NCI-H1105 treated with DMSO at 0.1 percent for 48 hours (cell line): ENCODE results near the gene LRRFIP1.
"Not testable (repeated sequence)": the region's sequence is repeated elsewhere in the genome, so short reads cannot be mapped to it uniquely, and the experiment has no call there.

Experiments used
- DNase-seq: peaks from one replicate; lab custom pipeline; 2025; lab: John Stamatoyannopoulos, UW

LRRFIP1 gene, protein sequence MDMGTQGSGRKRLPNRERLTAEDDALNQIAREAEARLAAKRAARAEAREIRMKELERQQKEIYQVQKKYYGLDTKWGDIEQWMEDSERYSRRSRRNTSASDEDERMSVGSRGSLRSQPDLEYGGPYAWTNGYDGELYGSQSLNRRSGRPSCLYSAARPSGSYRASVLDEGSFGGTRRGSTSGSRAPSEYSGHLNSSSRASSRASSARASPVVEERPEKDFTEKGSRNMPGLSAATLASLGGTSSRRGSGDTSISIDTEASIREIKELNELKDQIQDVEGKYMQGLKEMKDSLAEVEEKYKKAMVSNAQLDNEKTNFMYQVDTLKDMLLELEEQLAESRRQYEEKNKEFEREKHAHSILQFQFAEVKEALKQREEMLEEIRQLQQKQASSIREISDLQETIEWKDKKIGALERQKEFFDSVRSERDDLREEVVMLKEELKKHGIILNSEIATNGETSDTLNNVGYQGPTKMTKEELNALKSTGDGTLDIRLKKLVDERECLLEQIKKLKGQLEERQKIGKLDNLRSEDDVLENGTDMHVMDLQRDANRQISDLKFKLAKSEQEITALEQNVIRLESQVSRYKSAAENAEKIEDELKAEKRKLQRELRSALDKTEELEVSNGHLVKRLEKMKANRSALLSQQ

DNA sequence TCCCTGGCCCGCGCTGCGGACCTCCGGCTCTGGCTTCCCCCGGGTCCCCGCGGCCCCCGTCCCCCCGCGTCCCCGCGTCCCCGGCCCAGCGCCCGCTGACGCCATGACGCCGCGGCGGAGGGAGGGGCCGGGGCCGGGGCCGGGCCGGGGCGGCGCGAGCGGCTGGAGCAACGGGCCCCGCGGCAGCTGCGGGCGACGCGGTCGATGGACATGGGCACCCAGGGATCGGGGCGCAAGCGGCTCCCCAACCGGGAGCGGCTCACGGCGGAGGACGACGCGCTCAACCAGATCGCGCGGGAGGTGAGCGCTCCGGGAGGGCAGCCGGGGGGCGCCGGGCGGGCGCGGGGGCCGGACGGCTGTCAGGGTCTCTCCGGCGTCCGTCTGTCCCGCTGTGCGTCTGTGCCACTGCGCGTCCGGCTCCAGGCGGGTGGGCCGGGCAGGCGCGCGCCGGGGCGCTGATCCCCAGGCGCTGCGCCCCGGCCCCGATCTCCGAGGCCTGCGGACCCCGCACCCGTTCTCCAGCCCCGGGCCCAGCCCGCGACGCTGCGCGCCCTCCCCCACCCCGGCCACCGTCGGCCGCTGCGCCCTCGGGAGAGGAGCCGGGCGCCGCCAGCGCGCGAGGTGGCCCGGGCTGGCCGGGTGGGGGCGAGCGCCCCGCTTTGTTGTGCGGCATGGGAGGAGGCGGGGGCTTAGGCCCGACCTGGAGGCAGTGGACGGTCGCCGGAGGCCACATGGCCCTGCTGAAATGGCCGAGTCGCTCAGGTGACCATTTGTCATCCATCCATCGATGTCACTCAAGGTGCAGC lies at the start of gene LRRFIP1:
Gene LRRFIP1, plus strand, starts transcription at position 147 of the 806 bp plus-strand sequence. Its CDS starts 58 bp downstream, at position 205.
- no peak for DNase-seq

DNA sequence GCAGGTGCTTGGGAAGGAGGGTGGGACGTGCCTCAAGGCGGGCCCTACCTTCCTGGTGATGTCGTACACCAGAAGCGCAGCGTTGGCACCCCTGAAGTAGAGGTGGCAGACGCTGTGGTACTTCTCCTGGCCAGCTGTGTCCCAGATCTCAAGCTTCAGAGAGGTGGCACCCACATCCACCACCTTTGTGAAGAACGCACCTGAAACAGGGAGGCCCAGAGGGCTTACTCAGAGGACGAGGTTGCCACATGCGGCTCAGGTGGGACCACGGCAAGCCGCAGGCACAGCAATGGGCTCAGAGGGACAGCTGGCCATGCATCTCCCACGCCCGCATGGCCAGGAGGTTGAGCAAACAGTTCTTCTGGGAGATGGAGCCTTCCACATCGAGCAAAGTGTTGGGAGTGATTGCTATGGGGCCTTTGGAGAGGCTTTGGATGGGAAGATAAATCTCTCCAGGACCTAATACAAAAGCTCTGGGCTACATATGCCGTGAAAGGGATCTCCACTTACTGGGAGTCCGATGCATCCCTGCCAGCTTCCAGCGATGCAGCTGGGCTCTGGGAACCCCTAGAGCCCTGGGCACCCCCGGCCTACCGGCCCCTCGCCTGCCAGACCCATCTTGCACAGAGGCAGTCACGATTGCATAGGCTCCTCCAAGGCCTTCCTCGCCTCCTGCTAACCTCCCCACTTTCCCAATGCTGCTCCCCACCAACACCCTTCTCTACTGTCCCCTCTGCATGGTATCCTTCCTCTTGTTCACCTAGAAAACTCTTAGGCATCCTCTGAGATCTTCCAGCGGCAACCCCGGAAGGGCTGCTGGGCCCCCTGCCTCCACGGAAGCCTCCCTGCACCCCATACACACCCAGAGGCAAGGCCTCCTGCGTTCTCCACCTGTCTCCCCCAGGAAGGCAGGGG lies 49.2 kb upstream of the LRRFIP1 start:
- DNase-seq = no peak

DNA sequence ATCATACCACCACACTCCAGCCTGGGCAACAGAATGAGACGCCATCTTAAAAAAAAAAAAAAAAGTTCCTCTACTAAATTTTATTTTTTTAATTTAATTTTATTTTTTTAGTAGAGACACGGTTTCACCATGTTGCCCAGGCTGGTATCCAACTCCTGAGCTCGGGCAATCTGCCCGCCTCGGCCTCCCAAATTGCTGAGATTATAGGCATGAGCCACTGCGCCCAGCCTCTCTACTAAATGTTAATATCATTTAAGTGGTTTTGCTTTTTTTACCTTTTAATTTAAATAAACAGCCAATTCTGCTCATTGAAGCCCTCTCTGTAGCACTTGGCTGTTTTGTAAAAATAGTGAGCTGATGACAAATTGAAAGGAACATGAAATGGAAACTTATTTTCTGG lies 46.1 kb upstream of the LRRFIP1 start:
- no peak for DNase-seq

DNA sequence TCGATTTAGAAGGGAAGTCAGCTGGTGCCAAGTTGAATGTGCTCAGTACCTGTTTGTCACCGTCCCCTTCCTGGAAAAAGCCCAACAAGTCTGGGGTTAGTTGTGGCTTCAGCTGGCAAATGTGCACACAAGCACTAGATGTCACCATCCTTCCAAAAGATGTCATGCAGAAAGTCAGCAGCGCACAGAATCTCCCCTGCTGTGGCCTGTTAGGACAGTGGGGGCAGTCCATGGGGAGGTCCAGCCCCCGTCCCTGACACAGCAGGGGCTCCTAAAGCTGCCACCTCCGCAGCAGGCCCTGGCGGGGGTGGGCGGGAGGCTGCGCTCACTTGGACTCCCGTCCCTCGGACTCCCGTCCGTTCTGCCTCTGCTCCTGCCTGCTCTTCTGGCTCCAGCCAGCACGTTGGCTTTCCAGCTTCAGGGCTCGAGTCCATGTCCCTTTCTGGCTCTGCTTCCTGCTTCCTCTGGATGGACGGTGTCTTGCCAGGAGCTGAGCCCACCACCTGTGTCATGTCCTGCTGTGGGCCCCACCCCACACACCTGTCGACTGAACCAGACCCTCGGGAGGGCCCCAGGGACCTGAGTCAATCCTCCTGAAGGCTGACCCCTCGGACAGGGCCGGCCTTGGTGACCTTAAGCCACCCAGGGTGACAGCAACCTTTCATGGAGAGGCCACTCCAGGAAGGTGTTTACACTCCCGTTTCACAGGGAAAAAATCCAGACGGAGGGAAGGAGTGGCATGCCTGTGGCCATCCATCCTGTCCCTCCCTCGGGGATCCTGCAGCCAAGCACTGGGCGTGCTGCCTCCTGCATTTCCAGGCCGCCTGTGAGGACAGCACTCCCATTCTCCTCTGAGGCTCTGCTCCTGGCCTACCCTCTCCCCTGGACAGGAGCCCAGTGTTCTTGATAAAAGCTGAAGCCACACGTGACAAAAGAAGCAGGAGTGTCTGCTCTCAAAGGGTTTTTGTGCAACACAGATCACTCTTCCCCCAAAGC lies 45.3 kb upstream of the LRRFIP1 start:
- DNase-seq = peak; percentile 2

DNA sequence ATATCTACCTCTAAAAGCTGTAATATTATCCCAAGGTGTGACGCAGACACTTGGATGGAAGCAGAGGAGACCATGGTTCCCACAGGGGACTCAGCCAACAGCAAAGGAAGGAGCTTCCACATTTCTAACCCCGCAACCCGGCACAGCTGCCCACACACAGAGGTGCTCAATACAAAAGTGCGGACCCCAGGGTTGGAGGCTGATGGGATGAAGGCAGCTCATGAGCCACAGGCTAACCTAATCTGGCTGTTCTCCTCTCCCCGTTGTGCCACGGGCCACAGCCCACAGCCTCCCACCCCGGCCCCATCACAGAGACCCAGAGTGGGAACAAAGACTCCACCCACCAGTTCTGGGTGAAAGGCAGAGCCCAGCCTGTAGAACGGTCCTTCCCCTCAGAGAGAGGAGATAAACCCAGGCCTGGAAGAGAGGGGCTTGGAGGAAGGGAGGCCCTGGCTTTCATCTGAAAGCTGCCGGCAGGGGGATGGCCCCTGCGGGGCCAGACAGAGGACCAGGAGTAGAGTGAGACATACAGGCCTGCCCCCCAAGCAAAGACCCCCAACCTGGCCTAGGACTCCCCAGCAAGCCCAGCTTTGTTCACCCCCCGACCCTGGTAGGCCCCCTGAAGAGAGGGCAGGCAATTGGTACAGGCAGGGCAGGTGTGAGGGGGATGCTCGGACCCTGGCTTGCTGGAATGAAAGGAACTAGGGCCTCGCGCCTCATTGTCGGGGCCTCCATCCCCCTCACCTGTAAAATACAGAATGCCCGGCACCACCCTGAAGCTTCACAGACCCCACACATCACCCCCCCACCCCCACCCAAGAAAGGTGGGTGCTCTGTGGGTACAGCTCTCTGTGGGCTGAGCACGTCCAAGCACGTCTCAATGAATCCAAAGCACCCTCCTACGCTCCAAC lies 43.7 kb upstream of the LRRFIP1 start:
- DNase-seq = no peak

DNA sequence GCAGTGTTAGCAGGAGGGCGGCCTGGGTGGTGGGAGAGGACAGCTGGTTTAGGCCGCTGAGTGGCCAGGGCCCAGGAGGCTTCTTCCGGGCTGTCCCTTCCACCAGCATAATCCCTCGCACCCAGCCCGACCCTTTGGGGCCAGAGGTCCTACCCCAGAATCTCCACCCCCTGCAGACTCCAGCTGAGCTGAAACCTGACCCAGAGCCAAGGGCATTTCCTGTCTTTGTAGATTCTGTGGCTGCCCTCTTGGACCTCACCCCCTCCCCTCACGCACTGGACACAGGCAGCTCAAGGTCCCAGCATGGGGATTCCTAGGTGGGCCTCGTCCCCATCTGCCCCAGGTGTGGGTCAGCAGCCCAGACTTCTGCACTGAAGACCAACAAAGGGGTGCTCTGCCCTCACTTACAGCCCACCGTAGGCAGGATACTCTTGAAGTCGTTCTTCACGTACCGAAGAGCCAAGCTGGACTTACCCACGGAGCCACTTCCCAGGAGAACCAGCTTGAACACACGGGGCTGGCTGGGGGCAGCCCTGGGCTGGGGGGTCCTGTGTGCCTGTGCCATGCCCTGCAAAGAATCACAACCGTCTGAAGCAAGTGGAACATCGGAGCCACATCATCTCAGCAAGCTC lies 41.7 kb upstream of the LRRFIP1 start:
- no peak for DNase-seq

DNA sequence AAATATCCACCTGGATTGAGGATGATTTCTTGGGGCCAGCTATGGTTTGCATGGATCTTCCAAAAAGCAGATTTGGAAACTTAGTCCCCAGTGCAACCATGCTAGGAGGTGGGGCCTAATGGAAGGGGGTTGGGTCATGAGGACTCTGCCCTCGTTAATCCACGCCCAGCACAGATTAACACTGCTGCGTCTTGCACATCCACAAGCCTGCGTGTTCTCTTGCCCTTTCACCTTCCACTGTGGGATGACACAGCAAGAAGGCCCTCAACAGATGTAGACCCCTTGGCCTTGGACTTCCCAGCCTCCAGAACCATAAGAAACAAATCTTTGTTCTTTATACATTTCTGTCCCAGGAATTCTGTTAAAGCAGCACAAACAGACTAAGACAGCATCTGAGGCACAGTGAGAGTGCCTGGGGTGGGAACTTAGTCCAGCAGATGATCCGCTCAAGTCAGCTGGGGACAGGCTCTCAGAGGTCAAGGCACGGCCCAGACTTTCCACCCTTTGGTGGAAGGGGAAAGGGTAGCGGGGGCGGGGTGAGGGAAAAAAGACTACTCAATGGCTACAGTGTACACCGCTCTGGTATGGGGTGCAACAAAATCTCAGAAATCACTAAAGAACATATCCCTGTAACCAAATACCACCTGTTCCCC lies 39.2 kb upstream of the LRRFIP1 start:
- no peak for DNase-seq

DNA sequence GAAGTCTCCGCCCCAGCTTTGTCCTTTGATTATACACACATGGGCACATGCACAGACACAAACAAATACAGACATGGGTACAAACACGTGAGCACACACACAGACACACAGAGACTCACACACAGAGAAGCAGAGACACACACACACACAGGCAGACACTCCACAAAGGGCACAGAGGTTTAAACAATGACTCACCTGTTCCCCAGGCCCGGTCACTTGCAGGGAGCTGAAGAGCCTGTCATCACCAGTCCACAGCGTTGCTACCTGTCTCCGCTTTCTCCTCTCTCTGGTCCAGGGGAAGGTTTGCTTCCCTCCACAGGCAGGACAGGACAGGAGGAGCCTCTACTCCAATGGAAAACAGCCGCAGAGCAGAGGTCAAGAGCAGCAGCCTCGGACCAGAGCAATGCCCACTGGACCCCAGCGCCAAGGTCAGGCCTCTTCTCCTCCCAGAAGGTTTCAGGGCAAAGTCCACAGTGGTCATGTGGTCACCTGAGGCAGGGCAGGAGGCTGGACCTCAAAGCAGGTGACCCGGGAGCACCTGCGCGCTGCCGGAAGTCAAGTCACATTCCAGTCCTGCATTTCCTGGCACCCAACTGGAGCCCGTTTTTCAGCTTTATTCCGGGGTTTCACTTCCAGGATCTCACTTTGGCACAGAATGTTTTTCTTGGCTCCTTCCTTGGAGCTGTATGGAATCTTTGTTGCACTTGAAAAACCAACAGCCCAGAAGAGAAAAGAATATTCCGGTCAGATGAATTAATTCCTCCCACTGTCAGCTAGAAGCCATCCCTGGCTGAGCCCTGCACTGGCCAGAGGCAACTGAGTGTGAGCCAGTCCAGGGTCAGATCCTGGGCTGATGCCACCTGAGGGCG lies 36.9 kb upstream of the LRRFIP1 start, which contains the start of gene RAB17:
Gene RAB17, minus strand, starts transcription at position 463 of the 869 bp plus-strand sequence. CDS start 4,580 bp downstream, outside the sequence.
- DNase-seq = peak; percentile 67

DNA sequence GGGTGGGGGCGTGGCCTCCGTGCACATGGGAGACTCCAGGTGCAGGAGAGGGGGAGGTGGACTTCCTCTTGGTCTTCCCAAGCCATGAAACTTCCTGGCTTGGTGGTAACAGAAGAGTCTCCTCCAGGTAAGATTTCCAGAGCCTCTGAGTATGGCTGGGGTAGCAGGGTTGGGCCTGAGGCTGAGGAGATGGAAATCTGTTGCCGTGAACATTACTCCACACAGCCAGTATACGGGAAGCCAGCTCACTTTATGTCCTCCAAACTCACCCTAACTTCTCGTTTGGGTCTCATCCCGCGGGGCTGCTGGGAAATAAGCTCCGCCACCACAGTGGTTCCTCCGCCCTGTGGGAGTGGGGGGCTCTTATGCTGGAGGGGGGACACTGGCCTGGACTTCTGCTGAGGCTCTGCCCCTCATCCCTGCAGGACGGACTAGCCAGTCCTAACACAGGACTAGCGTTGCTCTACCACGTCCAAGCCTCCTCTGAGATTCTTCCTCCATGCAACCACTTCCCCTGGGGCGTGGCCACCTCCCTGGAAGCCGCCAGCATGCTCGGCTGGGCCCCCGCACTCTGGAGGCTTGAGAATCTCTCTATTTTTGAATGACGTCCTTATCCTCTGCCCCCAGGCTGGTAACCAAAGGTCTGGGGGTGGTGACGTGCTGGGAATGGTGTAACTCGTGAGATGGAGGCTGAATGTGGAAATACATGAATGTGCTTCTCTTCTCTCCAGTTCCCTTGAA lies 36.1 kb upstream of the LRRFIP1 start:
- peak; percentile 25 for DNase-seq

DNA sequence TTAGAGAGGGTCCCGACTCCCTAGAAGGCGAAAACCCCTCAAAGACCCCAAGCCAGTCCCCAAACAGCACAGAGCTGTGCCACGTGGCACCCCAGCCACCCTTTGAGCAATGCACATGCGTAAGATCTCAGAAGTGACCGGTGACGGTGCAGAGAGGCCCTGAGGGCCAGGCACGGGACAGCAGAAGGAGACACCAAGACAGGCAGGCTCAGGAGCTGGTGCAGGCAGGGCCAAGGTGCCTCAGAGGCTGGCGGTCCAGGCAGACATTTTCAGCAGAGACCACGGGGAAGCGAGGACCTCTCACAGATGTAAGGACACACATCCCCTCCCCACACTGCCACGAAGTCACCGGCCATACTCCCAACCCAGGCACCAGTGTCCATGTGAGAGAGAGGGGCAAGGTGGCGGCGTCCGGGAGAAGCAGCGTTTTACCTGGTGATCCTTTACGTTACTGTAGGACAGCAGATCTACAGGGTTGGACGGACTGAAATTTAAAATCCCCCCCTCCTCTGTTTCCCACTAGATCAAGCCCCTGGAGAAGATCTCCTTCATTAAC lies 34.9 kb upstream of the LRRFIP1 start:
- DNase-seq = no peak

DNA sequence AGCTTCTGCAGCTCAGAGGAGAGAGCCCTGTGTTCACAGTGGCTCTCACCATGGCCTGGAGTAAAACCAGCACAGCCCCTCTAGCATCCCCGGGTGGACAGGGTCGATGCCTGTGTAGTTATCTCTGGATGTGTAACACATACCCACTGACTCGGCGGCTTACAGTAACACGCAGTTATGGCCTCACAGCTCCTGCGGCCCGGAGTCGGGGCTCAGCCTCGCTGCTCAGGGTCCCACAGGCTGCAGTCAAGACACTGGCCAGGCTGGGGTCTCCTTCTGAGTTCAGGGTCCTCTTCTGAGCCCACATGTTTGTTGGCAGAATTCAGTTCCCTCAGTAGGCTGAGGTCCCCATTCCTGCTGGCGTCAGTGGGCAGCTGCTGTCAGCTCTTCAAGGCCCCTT lies 34.4 kb upstream of the LRRFIP1 start:
- no peak for DNase-seq

DNA sequence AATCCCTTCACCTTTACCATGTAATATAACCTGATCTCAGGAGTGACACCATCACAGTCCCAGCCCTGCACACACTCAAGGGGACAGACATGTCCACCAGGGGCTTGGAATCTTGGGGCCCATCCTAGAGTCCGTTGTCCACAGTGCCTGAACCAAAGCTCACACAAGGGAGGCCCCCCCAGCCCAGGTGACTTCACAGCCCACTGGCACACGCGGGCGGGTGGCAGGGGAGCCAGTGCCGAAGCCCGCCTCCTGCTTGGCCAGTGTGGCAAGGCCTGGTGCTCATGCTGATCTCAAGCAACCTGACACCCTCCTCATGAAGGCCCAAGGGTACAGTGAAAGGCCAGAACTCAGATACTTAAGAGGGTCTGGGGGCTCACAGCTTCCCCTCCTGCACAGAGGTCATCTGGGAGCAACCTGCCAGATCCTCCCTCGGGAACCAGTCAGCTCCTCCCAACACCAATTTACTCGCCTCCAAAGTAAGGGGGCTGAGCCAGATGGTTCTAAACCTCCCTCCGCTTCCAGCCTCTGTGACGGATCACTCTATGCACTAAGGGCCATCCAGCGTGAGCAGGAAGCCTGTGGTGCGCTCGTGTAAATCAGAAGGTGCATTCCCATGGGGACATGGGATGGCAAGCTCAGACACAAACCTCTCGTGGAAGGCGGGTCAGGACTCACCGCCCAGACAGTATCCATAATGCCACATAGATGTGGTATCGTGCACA lies 33.6 kb upstream of the LRRFIP1 start:
- no peak for DNase-seq

DNA sequence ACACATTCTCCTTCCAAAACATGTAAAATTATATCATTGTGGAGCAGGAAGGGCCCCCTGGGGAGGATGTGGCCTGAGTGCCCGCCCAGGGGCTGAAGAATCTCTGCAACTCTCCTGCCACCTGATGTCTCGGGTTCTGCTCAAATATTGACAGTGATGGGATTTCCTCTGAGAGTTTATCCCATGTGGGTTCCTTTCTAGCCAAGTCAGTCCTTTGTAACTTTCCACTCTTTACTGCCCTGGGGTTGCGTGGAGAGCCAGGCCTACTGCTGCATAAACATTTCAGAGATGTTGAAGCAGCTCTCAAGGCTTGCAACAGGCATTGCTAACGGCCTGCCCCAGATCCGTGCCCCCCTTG lies 32.9 kb upstream of the LRRFIP1 start:
- no peak for DNase-seq

DNA sequence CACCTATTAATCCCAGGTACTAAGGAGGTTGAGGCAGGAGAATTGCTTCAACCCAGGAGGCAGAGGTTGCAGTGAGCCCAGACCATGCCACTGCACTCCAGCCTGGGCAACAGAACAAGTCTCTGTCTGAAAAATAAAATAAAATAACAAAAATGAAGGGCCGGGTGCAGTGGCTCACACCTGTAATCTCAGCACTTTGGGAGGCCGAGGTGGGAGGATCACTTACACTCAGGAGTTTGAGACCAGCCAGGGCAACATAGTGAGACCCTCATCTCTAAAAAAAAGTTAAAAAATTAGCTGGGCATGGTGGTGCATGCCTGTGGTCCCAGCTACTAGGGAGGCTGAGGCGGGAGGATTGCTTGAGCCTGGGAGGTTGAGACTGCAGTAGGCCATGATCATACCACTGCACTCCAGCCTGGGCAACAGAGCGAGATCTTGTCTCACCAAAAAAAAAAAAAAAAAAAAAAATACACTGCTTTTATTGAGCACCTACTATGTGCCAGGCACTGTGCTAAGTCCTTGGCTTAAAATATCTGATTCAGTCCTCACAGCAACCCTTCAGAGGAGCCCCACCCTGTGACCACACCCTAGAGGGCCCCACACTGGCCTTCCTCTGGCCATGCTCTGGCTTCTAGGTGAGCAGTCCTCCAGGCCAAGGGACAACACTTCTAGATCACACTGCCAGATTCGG lies 31.4 kb upstream of the LRRFIP1 start:
- not testable (repeated sequence) for DNase-seq
